HG02943 (cell line): ENCODE results near the gene ANXA6.

Experiments
- ATAC-seq: cut with Tn5 transposase; IDR thresholded peaks from one replicate; pipeline ENCODE4 v1.9.1; 2021; ENCODE audit warnings: mild to moderate bottlenecking, low read depth, moderate library complexity; ENCODE audit not compliant: unreplicated experiment

ANXA6 gene

DNA sequence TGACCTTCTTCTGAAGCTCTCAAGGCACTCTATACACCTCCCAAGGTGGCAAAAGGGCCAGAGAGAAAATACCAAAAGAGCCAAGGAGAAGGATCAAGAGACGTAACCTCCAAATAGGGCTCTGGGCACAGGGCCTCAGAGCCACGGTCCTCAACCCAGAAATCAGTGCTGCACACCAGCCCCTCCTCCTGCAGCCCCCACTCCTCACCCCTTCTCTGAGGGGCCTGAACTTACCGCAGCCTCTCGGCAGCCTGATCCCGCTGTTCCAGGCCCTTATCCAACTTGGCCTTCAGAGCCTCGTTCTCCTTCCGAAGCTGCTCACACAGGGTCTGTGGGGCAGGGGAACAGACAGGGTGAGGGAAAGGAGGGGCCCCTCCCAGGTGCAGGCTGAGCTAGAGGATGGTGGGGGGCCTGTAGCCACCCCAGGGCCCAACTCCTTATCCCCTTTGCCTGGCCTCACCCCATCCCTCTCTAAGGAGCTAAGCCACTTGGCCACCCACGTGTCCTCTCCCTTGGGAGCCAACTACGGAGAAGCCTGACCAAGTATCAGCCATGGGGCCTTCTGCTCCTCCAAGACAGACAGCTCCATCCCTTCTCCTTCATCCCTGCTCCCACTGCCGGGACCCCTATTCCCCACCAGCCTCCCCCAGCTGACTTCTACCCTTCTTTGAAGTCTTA is 105.5 kb downstream of the ANXA6 start:
- ATAC-seq = peak; percentile 29

DNA sequence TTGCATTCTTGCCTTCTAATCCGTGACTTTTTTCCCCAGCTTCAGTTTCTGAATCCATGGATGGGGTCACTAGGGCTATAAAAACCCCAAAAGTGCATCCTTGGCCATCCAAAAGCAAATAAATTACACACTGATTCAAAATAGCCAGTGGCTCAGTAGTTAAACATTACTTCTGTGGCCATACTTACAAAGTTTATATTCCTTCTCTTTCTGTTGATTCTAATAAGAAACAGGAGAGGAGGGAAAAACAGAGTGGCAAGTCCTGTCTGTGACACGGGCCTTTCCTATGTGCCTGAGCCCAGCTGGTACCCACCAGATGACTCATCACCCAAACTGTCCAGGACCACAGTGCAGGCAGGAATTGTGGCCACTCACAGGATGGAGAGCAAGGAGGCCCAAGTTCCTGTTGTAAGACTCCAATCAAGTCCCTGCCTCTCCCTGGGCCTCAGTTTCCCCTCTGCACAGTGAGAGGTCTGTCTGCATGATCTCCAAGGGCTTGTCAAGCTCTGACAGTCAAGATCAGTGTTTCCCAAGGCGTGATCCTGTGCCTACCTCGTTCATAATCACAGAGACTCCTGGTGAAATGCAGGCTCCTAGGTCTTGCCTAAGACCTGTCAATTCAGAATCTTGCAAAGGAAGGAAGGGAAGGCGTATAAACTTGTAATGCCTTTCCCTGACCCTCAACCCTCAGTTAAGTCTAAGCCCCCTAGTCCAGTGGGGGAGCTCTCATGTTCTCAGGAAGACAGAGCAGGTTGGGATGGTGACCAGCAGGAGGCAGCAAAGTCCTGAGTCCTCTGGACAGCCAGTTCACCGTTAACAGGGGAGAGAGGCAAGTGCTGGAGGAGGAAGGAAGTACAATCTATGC is 106.3 kb downstream of the ANXA6 start:
- ATAC-seq = peak; percentile 56
